ENCODE measurements around the gene FHAD1. TPM values are rescaled to one million over a fixed set of nuclear protein-coding genes. Genes with fewer than 3 reads are reported as not detected.

The FHAD1 gene
- total RNA-seq, 1 experiment from 2014 or later, result 3.5 TPM

DNA sequence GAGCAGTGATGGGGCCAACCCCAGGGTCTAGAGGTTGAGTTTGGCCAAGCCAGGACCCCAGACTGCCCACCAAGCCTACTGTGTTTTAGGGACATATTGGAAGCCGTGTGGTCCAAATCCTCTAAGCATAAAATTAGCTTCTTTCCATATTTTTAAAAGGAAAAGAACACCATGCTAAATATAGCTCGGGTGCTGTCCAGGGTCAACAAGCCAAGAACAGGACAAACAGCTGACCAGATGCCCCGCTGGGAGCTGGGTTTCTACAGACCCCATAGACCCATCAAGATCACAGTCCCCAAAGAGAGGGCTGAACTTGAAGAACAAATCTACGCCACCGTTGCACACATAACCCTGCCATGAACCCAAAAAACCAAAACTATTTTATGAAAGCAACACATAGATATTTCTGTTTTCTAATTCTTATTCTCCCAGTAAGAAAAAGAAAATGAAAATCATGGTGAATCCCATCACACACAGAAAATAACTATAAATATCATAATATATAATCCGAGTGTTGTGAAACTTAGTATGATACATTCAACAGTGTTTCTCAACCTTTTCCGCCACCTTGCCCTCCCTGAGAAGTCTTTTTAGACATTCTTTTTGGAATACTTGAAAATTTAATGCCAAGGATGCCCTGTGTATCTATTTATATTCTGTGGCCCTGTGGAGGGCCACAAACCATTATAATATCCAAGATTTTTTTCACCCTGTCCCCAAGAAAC lies 36.2 kb upstream of the FHAD1 start:
- intact Hi-C loops (cut with micrococcal nuclease), result loop anchor here (1.0 kb wide), 1 partner anchor 34 kb away; no protein-coding TSS in a partner anchor
- no peak for TF ChIP-seq FOSL1 (IDR thresholded peaks at IDR 0.05; ENCODE audit: low read depth)
- TF ChIP-seq ZFX (IDR thresholded peaks at IDR 0.05), result no peak
- TF ChIP-seq CBX3 (IDR thresholded peaks at IDR 0.05; ENCODE audit: low read depth), result no peak
- TF ChIP-seq SIN3A (IDR thresholded peaks at IDR 0.05; ENCODE audit: low read depth), result no peak
- no peak for TF ChIP-seq CEBPB (IDR thresholded peaks at IDR 0.05; ENCODE audit: low read depth)
- TF ChIP-seq POLR2A (IDR thresholded peaks at IDR 0.05; ENCODE audit: borderline replicate concordance, extremely low read depth, insufficient read depth, insufficient read length), result no peak
- TF ChIP-seq EZH2phosphoT487 (IDR thresholded peaks at IDR 0.05; ENCODE audit: borderline replicate concordance), result no peak
- TF ChIP-seq, protein P1, sequence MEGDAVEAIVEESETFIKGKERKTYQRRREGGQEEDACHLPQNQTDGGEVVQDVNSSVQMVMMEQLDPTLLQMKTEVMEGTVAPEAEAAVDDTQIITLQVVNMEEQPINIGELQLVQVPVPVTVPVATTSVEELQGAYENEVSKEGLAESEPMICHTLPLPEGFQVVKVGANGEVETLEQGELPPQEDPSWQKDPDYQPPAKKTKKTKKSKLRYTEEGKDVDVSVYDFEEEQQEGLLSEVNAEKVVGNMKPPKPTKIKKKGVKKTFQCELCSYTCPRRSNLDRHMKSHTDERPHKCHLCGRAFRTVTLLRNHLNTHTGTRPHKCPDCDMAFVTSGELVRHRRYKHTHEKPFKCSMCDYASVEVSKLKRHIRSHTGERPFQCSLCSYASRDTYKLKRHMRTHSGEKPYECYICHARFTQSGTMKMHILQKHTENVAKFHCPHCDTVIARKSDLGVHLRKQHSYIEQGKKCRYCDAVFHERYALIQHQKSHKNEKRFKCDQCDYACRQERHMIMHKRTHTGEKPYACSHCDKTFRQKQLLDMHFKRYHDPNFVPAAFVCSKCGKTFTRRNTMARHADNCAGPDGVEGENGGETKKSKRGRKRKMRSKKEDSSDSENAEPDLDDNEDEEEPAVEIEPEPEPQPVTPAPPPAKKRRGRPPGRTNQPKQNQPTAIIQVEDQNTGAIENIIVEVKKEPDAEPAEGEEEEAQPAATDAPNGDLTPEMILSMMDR (IDR thresholded peaks at IDR 0.05 in 2 of 3, conservative IDR thresholded peaks at IDR 0.05 in 1 of 3; ENCODE audit: borderline replicate concordance in 1 of 3, insufficient read depth in 1 of 3, low read depth in 2 of 3, low read length in 2 of 3), result no peak
- no peak for TF ChIP-seq EZH2 (IDR thresholded peaks at IDR 0.05)
- TF ChIP-seq YY1 (IDR thresholded peaks at IDR 0.05; ENCODE audit: extremely low read depth, insufficient replicate concordance, low read depth, low read length), result no peak
- TF ChIP-seq RAD21 (IDR thresholded peaks at IDR 0.05; ENCODE audit: low read depth), result no peak
- TF ChIP-seq SP1 (IDR thresholded peaks at IDR 0.05; ENCODE audit: low read depth), result no peak
- TF ChIP-seq SRF (IDR thresholded peaks at IDR 0.05; ENCODE audit: low read depth), result no peak
- TF ChIP-seq ATF3 (IDR thresholded peaks at IDR 0.05), result no peak
- ChIA-PET RAD21 (ENCODE audit: low non-redundant PET in 1 of 2, low total read pairs in 2 of 2, uncharacterized antibody in 2 of 2, unreplicated experiment in 2 of 2) (no interaction called here), CTCF (interaction anchor here (1.6 kb wide), 1 partner anchor 11 kb away, joined by 4 read pairs; no protein-coding TSS in a partner anchor), POLR2A (no interaction called here)
- Histone ChIP-seq H3K4me2 (ENCODE audit: low read length) (no peak overlapping the region), H3K9me2 (ENCODE audit: insufficient read depth) (no peaks in the 10 kb centered on the region), H3K79me2 (ENCODE audit: insufficient read depth, low read length) (peaks cover 62% of the 10 kb centered on the region), H3K27ac (ENCODE audit: low read depth, low read length) (no peak overlapping the region), H4K20me1 (ENCODE audit: insufficient read depth) (no peaks in the 10 kb centered on the region), H3K9me3 (ENCODE audit: control insufficient read depth in 1 of 2, insufficient read depth in 1 of 2, low read depth in 1 of 2, low read length in 2 of 2) (no peaks in the 10 kb centered on the region), H3K27me3 (ENCODE audit: insufficient read depth, low read length) (no peaks in the 10 kb centered on the region), H3K4me1 (ENCODE audit: control insufficient read depth in 1 of 2, insufficient read depth in 2 of 2, low read length in 2 of 2) (peaks cover 5 to 12% of the 10 kb centered on the region in 2 experiments), H3K9ac (ENCODE audit: low read length) (no peak overlapping the region), H2AFZ (ENCODE audit: low read depth, low read length, poor library complexity, severe bottlenecking) (no peak overlapping the region), H3K4me3 (replicated peaks in 1 of 2; ENCODE audit: low read depth in 1 of 2, low read length in 2 of 2) (no peak overlapping the region), H3K36me3 (ENCODE audit: control insufficient read depth in 1 of 2, insufficient read depth in 2 of 2, low read length in 2 of 2) (peaks cover 0 to 5% of the 10 kb centered on the region in 2 experiments; a peak in 1 of 4 replicates)
- BruUV-seq (replicated peaks), result no TSS peak
- ATAC-seq (no peak), DNase-seq (ENCODE audit: low read depth, low spot score) (no peak)

Measured in HCT116 (cell line).